Measurements from ENCODE around the gene MARVELD1. TPM values are rescaled to one million over a fixed set of nuclear protein-coding genes. Genes with fewer than 3 reads are reported as not detected.
A peak's percentile ranks its signal among the peaks of the same experiment; 100 is the strongest.

Gene MARVELD1
- 29.2 and 29.4 TPM in 2 replicates for polyA plus RNA-seq (2013)

DNA sequence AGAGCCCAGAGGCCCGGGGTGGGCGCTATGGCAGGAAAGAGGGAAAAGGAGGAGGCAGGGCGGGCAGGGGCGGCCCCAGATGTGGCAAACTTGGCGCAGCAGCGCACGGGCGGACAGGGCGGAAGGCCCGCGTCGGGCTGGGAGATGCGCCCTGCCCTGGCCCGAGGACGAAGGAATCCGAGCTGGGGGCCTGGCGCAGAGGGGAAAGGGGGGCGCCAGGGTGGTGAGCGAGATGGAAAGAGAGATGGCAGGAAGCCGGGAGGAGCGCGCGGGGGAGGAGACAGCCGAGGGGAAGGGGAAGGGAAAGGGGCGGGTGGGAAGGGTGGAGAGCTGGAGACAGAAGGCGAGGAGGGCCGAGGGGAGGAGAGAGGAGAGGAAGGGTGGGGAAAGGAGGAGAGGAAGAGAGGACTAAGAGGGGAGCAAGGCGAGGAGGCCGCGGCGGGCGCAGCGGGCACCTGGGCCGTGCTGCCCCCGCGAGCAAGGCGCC is at the start of gene MARVELD1:
MARVELD1 (plus strand) TSS at position 392 of the 487 bp plus-strand sequence. CDS start 147 bp downstream, outside the sequence.
- DNase-seq: peak in 1 of 2 donors; percentile 43
- Histone ChIP-seq H4K12ac (ENCODE audit: low read depth, low read length) (peak within 1 kb of the TSS; percentile 97), H3K27me3 (ENCODE audit: insufficient read depth, low read length) (no peaks in the 10 kb centered on the region), H3K23ac (ENCODE audit: low read length) (peak within 1 kb of the TSS; percentile 87), H3K9ac (ENCODE audit: low read length) (peak within 1 kb of the TSS; percentile 81), H2AK5ac (ENCODE audit: low read length) (peak within 1 kb of the TSS; percentile 91), H3K27ac (ENCODE audit: low read depth, low read length) (peak within 1 kb of the TSS; percentile 74), H3K14ac (ENCODE audit: low read length) (peak within 1 kb of the TSS; percentile 97), H2BK12ac (ENCODE audit: low read length) (peak within 1 kb of the TSS; percentile 35), H4K8ac (ENCODE audit: low read depth, low read length) (peak within 1 kb of the TSS; percentile 94), H3K79me1 (ENCODE audit: low read length) (peaks cover 14% of the 10 kb centered on the region), H3K9me3 (ENCODE audit: insufficient read depth, low read depth, low read length) (no peaks in the 10 kb centered on the region), H3K4me3 (ENCODE audit: low read depth, low read length) (peak within 1 kb of the TSS; percentile 93), H2BK5ac (ENCODE audit: low read depth, low read length, poor library complexity) (peak within 1 kb of the TSS; percentile 61), H4K91ac (ENCODE audit: low read depth, low read length) (peak within 1 kb of the TSS; percentile 75), H2BK120ac (ENCODE audit: insufficient read depth, low read length, poor library complexity) (peak within 1 kb of the TSS; percentile 81), H2AFZ (ENCODE audit: insufficient read depth, low read length, poor library complexity) (peak within 1 kb of the TSS; percentile 87), H3K79me2 (ENCODE audit: control insufficient read depth, insufficient read depth, low read length, poor library complexity) (peaks cover 12% of the 10 kb centered on the region), H3K36me3 (ENCODE audit: control insufficient read depth in 1 of 2, insufficient read depth in 2 of 2, low read length in 2 of 2) (peaks cover 7 to 10% of the 10 kb centered on the region in 2 experiments), H3K18ac (ENCODE audit: low read length) (peak within 1 kb of the TSS; percentile 97), H3K4me2 (ENCODE audit: low read length) (peak within 1 kb of the TSS; percentile 98), H3K4me1 (ENCODE audit: control insufficient read depth in 1 of 2, insufficient read depth in 2 of 2, low read length in 2 of 2) (peaks cover 10 to 21% of the 10 kb centered on the region in 2 experiments), H3K4ac (ENCODE audit: low read depth, low read length) (peak within 1 kb of the TSS; percentile 75)
- WGBS (ENCODE audit: extremely low coverage, insufficient coverage, insufficient read length): no CpG with 5 or more reads among the region's 37 CpGs

DNA sequence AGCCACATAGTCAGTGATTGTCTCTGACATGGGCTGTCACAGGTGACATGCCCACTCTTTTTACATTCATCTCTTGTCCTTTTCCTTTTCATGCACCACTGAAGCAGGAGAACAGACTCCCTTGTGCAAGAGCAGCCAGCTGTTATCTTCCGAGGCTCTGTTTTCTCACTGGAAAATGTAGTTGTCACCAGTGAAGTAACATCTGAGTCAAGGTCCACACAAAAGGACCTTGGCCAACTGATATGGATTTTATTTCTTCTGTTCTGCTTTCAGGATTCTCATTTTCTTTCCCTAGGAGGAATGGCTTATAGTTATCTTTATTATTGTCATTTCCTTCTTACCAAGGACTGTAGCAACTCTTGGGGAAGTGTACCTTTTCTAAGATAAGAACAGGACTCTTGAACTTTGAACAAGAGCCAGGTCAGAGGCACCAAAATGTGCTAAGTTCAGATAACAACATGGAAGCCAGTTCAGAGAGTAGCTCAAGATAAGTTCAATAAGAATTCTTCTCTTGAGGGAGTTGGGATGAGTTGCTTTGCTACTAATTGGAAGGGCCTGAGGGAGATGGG is 49.2 kb upstream of the MARVELD1 start:
- H3K9ac ChIP-seq (ENCODE audit: low read length): no peak overlapping the region
- H2AK5ac ChIP-seq (ENCODE audit: low read length): no peak overlapping the region
- H3K4ac ChIP-seq (ENCODE audit: low read depth, low read length): no peak overlapping the region
- H2BK120ac ChIP-seq (ENCODE audit: insufficient read depth, low read length, poor library complexity): no peak overlapping the region
- H3K36me3 ChIP-seq (ENCODE audit: control insufficient read depth in 1 of 2, insufficient read depth in 2 of 2, low read length in 2 of 2): peaks cover 17 to 26% of the 10 kb centered on the region in 2 experiments
- no peak for DNase-seq
- no peaks in the 10 kb centered on the region for H3K79me1 ChIP-seq (ENCODE audit: low read length)
- H3K4me3 ChIP-seq (ENCODE audit: low read depth, low read length): no peak overlapping the region
- WGBS (ENCODE audit: extremely low coverage, insufficient coverage, insufficient read length): no CpG with 5 or more reads among the region's 1 CpG
- H3K14ac ChIP-seq (ENCODE audit: low read length): no peak overlapping the region
- peaks cover 0 to 6% of the 10 kb centered on the region in 2 experiments for H3K4me1 ChIP-seq (ENCODE audit: control insufficient read depth in 1 of 2, insufficient read depth in 2 of 2, low read length in 2 of 2)
- no peaks in the 10 kb centered on the region for H3K9me3 ChIP-seq (ENCODE audit: insufficient read depth, low read depth, low read length)
- no peak overlapping the region for H4K91ac ChIP-seq (ENCODE audit: low read depth, low read length)
- H3K27me3 ChIP-seq (ENCODE audit: insufficient read depth, low read length): no peaks in the 10 kb centered on the region
- no peak overlapping the region for H2AFZ ChIP-seq (ENCODE audit: insufficient read depth, low read length, poor library complexity)
- no peak overlapping the region for H3K18ac ChIP-seq (ENCODE audit: low read length)
- H3K79me2 ChIP-seq (ENCODE audit: control insufficient read depth, insufficient read depth, low read length, poor library complexity): no peaks in the 10 kb centered on the region
- H4K8ac ChIP-seq (ENCODE audit: low read depth, low read length): no peak overlapping the region
- no peak overlapping the region for H3K23ac ChIP-seq (ENCODE audit: low read length)
- H3K4me2 ChIP-seq (ENCODE audit: low read length): no peak overlapping the region
- H2BK5ac ChIP-seq (ENCODE audit: low read depth, low read length, poor library complexity): no peak overlapping the region
- H2BK12ac ChIP-seq (ENCODE audit: low read length): no peak overlapping the region
- H3K27ac ChIP-seq (ENCODE audit: low read depth, low read length): no peak overlapping the region
- no peak overlapping the region for H4K12ac ChIP-seq (ENCODE audit: low read depth, low read length)

DNA sequence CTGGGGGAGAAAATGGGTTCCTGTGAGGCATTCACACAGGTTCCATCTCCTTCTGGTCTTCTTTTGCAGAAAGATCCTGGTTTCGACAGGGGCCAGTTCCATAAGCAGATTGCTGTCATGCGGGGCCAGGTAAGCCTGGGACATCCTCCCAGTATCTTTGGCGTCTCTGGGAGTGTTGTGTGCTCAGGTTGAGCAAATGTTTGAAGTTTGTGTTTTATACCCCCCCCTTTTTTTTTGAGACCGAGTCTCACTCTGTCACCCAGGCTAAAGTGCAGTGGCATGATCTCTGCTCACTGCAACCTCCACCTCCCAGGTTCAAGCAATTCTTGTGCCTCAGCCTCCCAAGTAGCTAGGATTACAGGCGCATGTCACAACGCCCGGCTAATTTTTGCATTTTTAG is 46.5 kb upstream of the MARVELD1 start:
- H3K18ac ChIP-seq (ENCODE audit: low read length): no peak overlapping the region
- no peak overlapping the region for H3K4me3 ChIP-seq (ENCODE audit: low read depth, low read length)
- H3K9me3 ChIP-seq (ENCODE audit: insufficient read depth, low read depth, low read length): no peaks in the 10 kb centered on the region
- no peak overlapping the region for H2AFZ ChIP-seq (ENCODE audit: insufficient read depth, low read length, poor library complexity)
- H3K14ac ChIP-seq (ENCODE audit: low read length): no peak overlapping the region
- peaks cover 15 to 26% of the 10 kb centered on the region in 2 experiments for H3K36me3 ChIP-seq (ENCODE audit: control insufficient read depth in 1 of 2, insufficient read depth in 2 of 2, low read length in 2 of 2)
- no peaks in the 10 kb centered on the region for H3K79me1 ChIP-seq (ENCODE audit: low read length)
- H3K27me3 ChIP-seq (ENCODE audit: insufficient read depth, low read length): no peaks in the 10 kb centered on the region
- H4K91ac ChIP-seq (ENCODE audit: low read depth, low read length): no peak overlapping the region
- H2BK12ac ChIP-seq (ENCODE audit: low read length): no peak overlapping the region
- H3K4ac ChIP-seq (ENCODE audit: low read depth, low read length): no peak overlapping the region
- no peak overlapping the region for H3K23ac ChIP-seq (ENCODE audit: low read length)
- no peak overlapping the region for H3K9ac ChIP-seq (ENCODE audit: low read length)
- H3K4me2 ChIP-seq (ENCODE audit: low read length): no peak overlapping the region
- no peak overlapping the region for H4K12ac ChIP-seq (ENCODE audit: low read depth, low read length)
- H4K8ac ChIP-seq (ENCODE audit: low read depth, low read length): no peak overlapping the region
- H2AK5ac ChIP-seq (ENCODE audit: low read length): no peak overlapping the region
- no peak overlapping the region for H2BK120ac ChIP-seq (ENCODE audit: insufficient read depth, low read length, poor library complexity)
- no peak overlapping the region for H2BK5ac ChIP-seq (ENCODE audit: low read depth, low read length, poor library complexity)
- no CpG with 5 or more reads among the region's 7 CpGs for WGBS (ENCODE audit: extremely low coverage, insufficient coverage, insufficient read length)
- H3K79me2 ChIP-seq (ENCODE audit: control insufficient read depth, insufficient read depth, low read length, poor library complexity): no peaks in the 10 kb centered on the region
- H3K4me1 ChIP-seq (ENCODE audit: control insufficient read depth in 1 of 2, insufficient read depth in 2 of 2, low read length in 2 of 2): peaks cover 0 to 7% of the 10 kb centered on the region in 2 experiments
- no peak overlapping the region for H3K27ac ChIP-seq (ENCODE audit: low read depth, low read length)
- no peak for DNase-seq

DNA sequence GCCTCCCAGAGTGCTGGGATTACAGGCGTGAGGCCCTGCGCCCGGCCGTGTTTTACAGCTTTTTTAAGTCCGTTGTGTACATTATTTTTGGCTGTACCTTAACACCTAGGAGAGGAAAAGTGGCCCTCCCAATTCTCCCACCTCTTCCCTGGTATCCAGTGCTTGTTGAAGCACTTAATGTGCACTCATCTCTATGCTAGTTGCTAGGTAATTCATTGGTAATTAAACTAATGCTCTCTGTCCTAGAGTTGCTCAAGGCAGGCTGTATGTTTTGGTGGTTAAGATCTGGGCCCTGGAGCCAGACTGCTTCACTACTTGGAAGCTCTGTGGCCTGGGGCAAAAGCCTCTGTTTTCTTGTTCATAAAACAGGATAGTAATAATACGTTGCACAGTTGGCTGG is 46.1 kb upstream of the MARVELD1 start:
- no peak overlapping the region for H2BK120ac ChIP-seq (ENCODE audit: insufficient read depth, low read length, poor library complexity)

More for the DNA sequence above, 46.1 kb upstream of the MARVELD1 start:
- H4K91ac ChIP-seq (ENCODE audit: low read depth, low read length): no peak overlapping the region
- no peak overlapping the region for H3K14ac ChIP-seq (ENCODE audit: low read length)
- H3K9me3 ChIP-seq (ENCODE audit: insufficient read depth, low read depth, low read length): no peaks in the 10 kb centered on the region
- H3K4me1 ChIP-seq (ENCODE audit: control insufficient read depth in 1 of 2, insufficient read depth in 2 of 2, low read length in 2 of 2): peaks cover 0 to 7% of the 10 kb centered on the region in 2 experiments
- H2BK5ac ChIP-seq (ENCODE audit: low read depth, low read length, poor library complexity): no peak overlapping the region
- WGBS (ENCODE audit: extremely low coverage, insufficient coverage, insufficient read length): no CpG with 5 or more reads among the region's 6 CpGs
- no peak overlapping the region for H2AFZ ChIP-seq (ENCODE audit: insufficient read depth, low read length, poor library complexity)
- no peak overlapping the region for H3K4me2 ChIP-seq (ENCODE audit: low read length)
- H3K79me1 ChIP-seq (ENCODE audit: low read length): no peaks in the 10 kb centered on the region
- no peak overlapping the region for H4K8ac ChIP-seq (ENCODE audit: low read depth, low read length)
- H3K23ac ChIP-seq (ENCODE audit: low read length): no peak overlapping the region
- no peak overlapping the region for H3K4me3 ChIP-seq (ENCODE audit: low read depth, low read length)
- H2BK12ac ChIP-seq (ENCODE audit: low read length): no peak overlapping the region
- DNase-seq: no peak
- no peak overlapping the region for H3K9ac ChIP-seq (ENCODE audit: low read length)
- no peaks in the 10 kb centered on the region for H3K79me2 ChIP-seq (ENCODE audit: control insufficient read depth, insufficient read depth, low read length, poor library complexity)
- no peaks in the 10 kb centered on the region for H3K27me3 ChIP-seq (ENCODE audit: insufficient read depth, low read length)
- no peak overlapping the region for H4K12ac ChIP-seq (ENCODE audit: low read depth, low read length)
- H3K27ac ChIP-seq (ENCODE audit: low read depth, low read length): no peak overlapping the region
- H3K18ac ChIP-seq (ENCODE audit: low read length): no peak overlapping the region
- H3K36me3 ChIP-seq (ENCODE audit: control insufficient read depth in 1 of 2, insufficient read depth in 2 of 2, low read length in 2 of 2): peaks cover 15 to 26% of the 10 kb centered on the region in 2 experiments
- H3K4ac ChIP-seq (ENCODE audit: low read depth, low read length): no peak overlapping the region
- no peak overlapping the region for H2AK5ac ChIP-seq (ENCODE audit: low read length)

Measured in trophoblast cell (in vitro differentiated cells and primary cell).